Large intestine (tissue), 12 donors: ENCODE results near the gene STS. TPM values are rescaled to one million over a fixed set of nuclear protein-coding genes. Genes with fewer than 3 reads are reported as not detected.
A peak's percentile ranks its signal among the peaks of the same experiment; 100 is the strongest.

Source experiments
- DNase-seq, 2 donors: peaks; one replicate each; pipeline versions ENCODE4 v3.0.0 to v3.0.0-alpha.2; 2013
- H3K27ac ChIP-seq: one replicate; pipeline ENCODE4 v1.5.1; 2013; ENCODE audit warnings: low read length
- H3K27me3 ChIP-seq: 2 replicates; pipeline ENCODE4 v1.6.1; 2013; ENCODE audit warnings: low read length; ENCODE audit not compliant: control insufficient read depth, insufficient read depth
- H3K36me3 ChIP-seq: 2 replicates; pipeline ENCODE4 v1.6.1; 2013; ENCODE audit warnings: low read length; ENCODE audit not compliant: control insufficient read depth, insufficient read depth
- H3K4me1 ChIP-seq: one replicate; pipeline ENCODE4 v1.6.1; 2013; ENCODE audit warnings: low read length; ENCODE audit not compliant: control insufficient read depth, insufficient read depth
- H3K4me3 ChIP-seq: one replicate; pipeline ENCODE4 v1.5.1; 2013; ENCODE audit warnings: low read length
- H3K9me3 ChIP-seq: one replicate; pipeline ENCODE4 v1.6.1; 2013; ENCODE audit warnings: mild to moderate bottlenecking, low read depth, low read length, moderate library complexity; ENCODE audit not compliant: control insufficient read depth
- WGBS: methylation state at CpG from one replicate; pipeline ENCODE4 v1.1.5; 2013; ENCODE audit warnings: low lambda C conversion rate; ENCODE audit not compliant: insufficient coverage; 5-methylcytosine and 5-hydroxymethylcytosine counted together
- long read RNA-seq, 11 donors: transcript quantifications; one replicate each; lab custom pipeline, GENCODE V29; 2026
- polyA plus RNA-seq: library from polyadenylated mRNA; unstranded; fragments of 120-200 nt; gene quantifications from one replicate; pipeline ENCODE4 v1.2.1, GENCODE V29; 2013

STS gene, protein sequence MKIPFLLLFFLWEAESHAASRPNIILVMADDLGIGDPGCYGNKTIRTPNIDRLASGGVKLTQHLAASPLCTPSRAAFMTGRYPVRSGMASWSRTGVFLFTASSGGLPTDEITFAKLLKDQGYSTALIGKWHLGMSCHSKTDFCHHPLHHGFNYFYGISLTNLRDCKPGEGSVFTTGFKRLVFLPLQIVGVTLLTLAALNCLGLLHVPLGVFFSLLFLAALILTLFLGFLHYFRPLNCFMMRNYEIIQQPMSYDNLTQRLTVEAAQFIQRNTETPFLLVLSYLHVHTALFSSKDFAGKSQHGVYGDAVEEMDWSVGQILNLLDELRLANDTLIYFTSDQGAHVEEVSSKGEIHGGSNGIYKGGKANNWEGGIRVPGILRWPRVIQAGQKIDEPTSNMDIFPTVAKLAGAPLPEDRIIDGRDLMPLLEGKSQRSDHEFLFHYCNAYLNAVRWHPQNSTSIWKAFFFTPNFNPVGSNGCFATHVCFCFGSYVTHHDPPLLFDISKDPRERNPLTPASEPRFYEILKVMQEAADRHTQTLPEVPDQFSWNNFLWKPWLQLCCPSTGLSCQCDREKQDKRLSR
- polyA plus RNA-seq: 3.5 TPM
- long read RNA-seq, donor 1: 0 reads
- long read RNA-seq, donor 2: 0 reads
- long read RNA-seq, donor 3: 0 reads
- long read RNA-seq, donor 4: 0 reads
- long read RNA-seq, donor 5: 0 reads
- long read RNA-seq, donor 6: 0 reads
- long read RNA-seq, donor 7: 0 reads
- long read RNA-seq, donor 8: 0 reads
- long read RNA-seq, donor 9: 0 reads
- long read RNA-seq, donor 10: 0 reads
- long read RNA-seq, donor 11: 0 reads

DNA sequence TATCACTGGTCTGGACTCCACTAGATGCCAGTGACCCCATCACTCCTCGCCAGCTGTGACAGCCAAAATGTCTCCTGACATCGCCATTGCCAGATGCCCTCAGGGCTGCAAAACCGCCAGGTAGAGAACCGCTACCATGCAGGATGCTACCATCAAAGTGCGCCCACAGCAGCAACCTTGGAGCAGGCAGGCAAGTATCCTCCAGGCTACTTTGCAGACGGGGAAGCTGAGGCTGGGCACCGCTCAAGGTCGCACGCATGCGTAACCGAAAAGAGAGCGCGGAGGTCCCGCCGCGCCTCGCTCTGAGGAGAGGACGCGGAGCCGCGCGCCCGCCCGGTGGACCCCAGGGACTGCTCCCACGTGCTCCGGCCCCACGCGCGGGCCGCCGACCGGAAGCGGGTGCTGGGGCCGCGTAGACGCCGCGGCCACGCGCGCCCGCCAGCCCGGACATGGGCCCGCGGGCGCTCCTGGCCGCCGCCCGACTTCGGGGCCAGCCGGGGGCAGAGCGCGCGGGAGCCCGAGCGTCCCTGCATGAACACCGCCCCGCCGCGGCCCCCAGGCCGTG, at the start of gene STS:
Gene STS, plus strand, starts transcription at position 300 of the 565 bp plus-strand sequence. CDS start 105,488 bp downstream, outside the sequence.
- WGBS: no CpG with 5 or more reads among the region's 61 CpGs
- Histone ChIP-seq H3K36me3 (no peaks in the 10 kb centered on the region), H3K27ac (peak within 1 kb of the TSS; percentile 83), H3K4me1 (peaks cover 10% of the 10 kb centered on the region), H3K4me3 (peak within 1 kb of the TSS; percentile 95), H3K27me3 (no peaks in the 10 kb centered on the region), H3K9me3 (no peaks in the 10 kb centered on the region)
- peak; percentile 48 to 59 for DNase-seq

DNA sequence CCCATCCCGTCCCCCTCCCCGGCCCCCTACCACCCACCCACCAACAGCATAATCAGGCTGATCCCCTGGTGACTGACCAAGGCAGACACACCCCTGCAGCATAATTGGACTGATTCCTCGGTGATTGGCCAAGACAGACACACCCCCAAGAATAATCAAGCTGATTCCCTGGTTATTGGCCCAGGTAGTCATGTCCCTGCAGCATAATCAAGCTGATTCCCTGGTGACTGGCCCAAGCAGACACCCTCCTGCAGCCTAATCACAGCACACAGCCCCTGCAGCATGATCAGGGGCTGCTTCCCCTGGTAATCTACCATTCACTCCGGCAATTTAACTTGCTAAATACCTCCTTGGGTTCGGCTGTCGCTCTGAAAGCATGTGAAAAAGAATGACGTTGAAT, 47.5 kb upstream of the STS start:
- no peak overlapping the region for H3K27ac ChIP-seq
- no peaks in the 10 kb centered on the region for H3K27me3 ChIP-seq
- WGBS: no CpG with 5 or more reads among the region's 7 CpGs
- no peak for DNase-seq
- H3K4me1 ChIP-seq: no peaks in the 10 kb centered on the region
- H3K9me3 ChIP-seq: no peaks in the 10 kb centered on the region
- no peak overlapping the region for H3K4me3 ChIP-seq
- H3K36me3 ChIP-seq: peaks cover 12% of the 10 kb centered on the region

DNA sequence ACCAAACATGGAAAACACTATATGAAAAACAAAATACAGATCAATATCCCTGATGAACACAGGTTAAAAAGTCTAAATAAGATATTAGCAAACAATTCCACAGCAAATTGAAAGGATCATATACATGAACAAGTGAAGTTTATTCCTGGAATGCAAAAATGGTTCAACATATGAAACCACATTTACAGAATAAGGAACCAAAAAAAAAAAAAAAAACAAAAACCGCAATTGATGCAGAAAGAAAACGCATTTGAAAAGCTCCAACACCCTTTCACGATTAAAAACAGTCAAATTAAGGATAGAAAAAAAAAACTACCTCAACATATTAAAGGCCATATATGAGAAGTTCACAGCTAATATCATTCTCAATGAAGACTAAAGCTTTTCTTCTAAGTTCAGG, 45.4 kb upstream of the STS start:
- no peak overlapping the region for H3K27ac ChIP-seq
- H3K4me1 ChIP-seq: no peaks in the 10 kb centered on the region
- H3K36me3 ChIP-seq: peaks cover 9% of the 10 kb centered on the region
- H3K4me3 ChIP-seq: no peak overlapping the region
- no peaks in the 10 kb centered on the region for H3K9me3 ChIP-seq
- no peak for DNase-seq
- no CpG with 5 or more reads among the region's 3 CpGs for WGBS
- no peaks in the 10 kb centered on the region for H3K27me3 ChIP-seq

DNA sequence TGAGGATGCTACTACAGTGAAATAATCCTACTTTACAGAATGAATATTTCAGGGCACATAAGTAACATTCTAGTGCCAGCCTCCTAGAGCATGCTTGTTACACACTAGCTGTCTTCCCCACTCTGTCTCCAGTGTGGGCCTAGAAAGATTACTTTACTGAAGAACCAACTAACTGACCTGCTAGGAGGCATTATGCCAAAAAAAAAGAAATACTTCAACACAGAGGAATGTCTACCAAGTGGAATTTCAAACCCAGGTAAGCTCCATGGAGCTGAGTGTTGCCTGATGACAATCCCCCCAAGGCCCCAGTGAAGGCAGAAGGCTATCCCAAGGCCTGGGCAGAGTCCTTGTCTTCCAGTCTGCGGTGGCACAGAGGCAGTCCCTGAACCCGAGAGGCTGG, 40.9 kb upstream of the STS start:
- H3K36me3 ChIP-seq: peaks cover 2% of the 10 kb centered on the region
- H3K27me3 ChIP-seq: no peaks in the 10 kb centered on the region
- no peaks in the 10 kb centered on the region for H3K9me3 ChIP-seq
- no peak overlapping the region for H3K27ac ChIP-seq
- WGBS: no CpG with 5 or more reads among the region's 2 CpGs
- no peak for DNase-seq
- H3K4me3 ChIP-seq: no peak overlapping the region
- peaks cover 18% of the 10 kb centered on the region for H3K4me1 ChIP-seq

DNA sequence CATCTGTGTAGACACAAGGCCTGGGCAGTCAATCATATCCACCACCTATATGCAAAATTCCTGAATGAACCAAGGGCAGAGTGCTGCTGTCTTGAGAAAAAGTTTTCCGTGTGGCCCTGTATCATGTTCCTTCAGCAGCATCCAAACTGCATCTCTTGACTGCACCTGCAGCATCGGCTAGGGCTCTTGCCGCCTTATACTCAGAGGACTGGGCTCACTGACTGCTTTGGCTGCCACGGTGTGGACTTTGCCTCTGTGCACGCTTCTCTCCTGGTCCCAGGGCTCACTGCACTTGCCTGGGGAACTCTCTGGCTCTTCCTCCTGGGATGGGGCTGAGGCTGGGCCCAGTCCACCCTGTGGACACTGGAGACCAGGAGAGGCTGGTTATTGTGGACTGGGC, 39.5 kb upstream of the STS start:
- Histone ChIP-seq H3K4me1 (peaks cover 18% of the 10 kb centered on the region), H3K27me3 (no peaks in the 10 kb centered on the region), H3K36me3 (peaks cover 2% of the 10 kb centered on the region), H3K4me3 (no peak overlapping the region), H3K9me3 (no peaks in the 10 kb centered on the region), H3K27ac (no peak overlapping the region)
- peak in 1 of 2 donors; percentile 26 for DNase-seq
- no CpG with 5 or more reads among the region's 5 CpGs for WGBS

DNA sequence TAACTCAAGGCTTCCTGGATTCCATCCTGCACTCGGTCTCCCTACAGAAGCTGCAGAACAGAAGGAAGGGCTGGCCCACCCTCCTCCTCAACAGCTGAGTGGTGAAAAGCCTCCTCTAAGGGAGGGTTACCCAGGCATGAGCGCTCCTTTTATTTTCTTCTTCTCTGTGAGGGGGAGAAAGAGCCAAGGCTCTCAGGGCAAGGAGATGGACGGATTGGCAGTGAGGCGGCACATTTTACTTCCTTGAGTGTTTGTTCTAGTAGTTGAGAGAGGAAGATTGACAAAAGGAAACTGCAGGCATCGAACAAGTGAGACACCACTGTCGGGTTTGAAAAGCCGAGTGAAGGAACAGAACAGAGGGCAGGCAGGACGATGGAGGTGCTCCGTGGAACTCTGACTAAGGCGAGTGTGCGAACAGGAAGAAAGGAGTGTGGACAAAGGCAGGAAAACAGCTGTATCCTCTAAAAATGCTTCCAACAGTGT, 38.4 kb upstream of the STS start:
- no peak for DNase-seq
- H3K27ac ChIP-seq: peak overlapping the region; percentile 52
- peaks cover 18% of the 10 kb centered on the region for H3K4me1 ChIP-seq
- H3K9me3 ChIP-seq: no peaks in the 10 kb centered on the region
- WGBS: 53% methylated on average over 3 of the region's 11 CpGs
- peaks cover 2% of the 10 kb centered on the region for H3K36me3 ChIP-seq
- H3K4me3 ChIP-seq: no peak overlapping the region
- no peaks in the 10 kb centered on the region for H3K27me3 ChIP-seq

DNA sequence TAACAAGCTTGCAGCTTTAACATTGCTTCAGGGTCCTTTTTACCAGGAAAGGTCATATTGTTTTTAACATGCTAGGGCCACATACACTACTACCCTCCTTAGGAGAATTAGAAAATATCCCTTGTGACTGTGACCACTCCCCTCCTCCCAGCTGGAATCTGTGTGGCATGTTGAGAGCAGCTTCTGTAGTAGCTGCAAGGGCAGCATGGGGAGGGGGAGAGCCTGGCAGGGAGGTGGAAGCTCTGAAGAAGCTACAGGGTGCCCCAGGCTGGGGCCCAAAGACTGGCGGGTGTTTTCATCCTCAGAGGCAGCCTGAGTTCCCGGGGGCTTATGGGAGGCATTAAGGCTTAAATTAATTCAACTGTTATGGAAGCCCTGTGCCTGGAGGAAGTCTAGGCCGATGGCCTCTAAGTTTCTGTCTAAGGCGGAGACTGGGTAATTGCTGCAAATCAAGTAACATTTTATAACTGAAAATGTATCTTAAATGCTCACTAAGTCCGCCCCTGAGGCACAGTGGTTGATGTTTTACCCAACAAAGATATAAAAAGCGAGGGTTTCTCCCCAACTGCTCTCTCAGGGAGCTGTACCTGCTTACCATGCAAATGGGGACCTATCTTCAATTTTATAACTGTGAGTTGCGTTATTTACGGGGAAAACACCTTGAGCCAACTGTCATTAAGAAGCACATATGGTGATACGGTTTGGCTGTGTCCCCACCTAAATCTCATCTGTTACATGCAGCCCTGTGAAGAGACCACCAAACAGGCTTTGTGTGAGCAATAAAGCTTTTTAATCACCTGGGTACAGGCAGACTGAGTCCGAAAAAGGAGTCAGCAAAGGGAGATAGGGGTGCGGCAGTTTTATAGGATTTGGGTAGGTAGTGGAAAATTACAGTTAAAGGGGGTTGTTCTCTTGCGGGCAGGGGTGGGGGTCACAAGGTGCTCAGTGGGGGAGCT, 37.4 kb upstream of the STS start:
- no peaks in the 10 kb centered on the region for H3K9me3 ChIP-seq
- no peak for DNase-seq
- WGBS: no CpG with 5 or more reads among the region's 12 CpGs
- H3K4me3 ChIP-seq: no peak overlapping the region
- peaks cover 18% of the 10 kb centered on the region for H3K4me1 ChIP-seq
- no peaks in the 10 kb centered on the region for H3K27me3 ChIP-seq
- no peaks in the 10 kb centered on the region for H3K36me3 ChIP-seq
- peak overlapping the region; percentile 45 for H3K27ac ChIP-seq

DNA sequence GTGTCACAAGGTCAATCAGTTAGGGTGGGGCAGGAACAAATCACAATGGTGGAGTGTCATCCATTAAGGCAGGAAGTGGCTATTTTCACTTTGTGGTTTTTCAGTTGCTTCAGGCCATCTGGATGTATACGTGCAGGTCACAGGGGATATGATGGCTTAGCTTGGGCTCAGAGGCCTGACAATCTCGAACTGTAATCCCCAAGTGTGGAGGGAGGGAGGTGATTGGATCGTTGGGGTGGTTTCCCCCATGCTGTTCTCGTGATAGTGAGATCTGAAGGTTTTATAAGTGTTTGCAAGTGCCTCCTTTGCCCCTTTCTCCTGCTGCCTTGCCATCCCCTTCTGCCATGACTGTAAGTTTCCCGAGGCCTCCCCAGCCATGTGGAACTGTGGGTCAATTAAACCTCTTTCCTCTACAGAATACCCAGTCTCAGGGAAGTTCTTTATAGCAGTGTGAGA, 36.7 kb upstream of the STS start:
- Histone ChIP-seq H3K27ac (no peak overlapping the region), H3K4me3 (no peak overlapping the region), H3K9me3 (no peaks in the 10 kb centered on the region), H3K36me3 (no peaks in the 10 kb centered on the region), H3K27me3 (no peaks in the 10 kb centered on the region), H3K4me1 (peaks cover 18% of the 10 kb centered on the region)
- no peak for DNase-seq
- no CpG with 5 or more reads among the region's 5 CpGs for WGBS

DNA sequence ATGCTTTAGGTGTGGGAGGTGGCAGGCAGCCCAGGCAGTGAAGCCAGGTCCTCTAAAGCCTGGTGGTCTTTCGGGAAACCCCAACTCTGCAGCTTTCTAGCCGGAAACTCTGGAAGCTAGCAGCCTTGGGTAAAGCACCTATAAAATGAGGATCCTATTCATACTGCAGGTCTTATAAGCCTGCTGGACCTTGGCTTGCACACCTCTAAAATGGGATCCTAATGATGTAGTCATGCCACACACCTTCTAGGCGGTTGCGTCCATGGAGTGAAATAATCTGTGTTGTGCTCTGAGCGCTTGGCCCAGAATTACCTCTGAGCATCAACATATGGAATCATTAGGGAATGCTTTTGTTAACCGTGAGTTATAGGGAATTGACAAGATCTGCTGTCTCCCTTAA, 36.0 kb upstream of the STS start:
- Histone ChIP-seq H3K4me1 (peaks cover 18% of the 10 kb centered on the region), H3K9me3 (no peaks in the 10 kb centered on the region), H3K27me3 (no peaks in the 10 kb centered on the region), H3K36me3 (no peaks in the 10 kb centered on the region), H3K27ac (no peak overlapping the region), H3K4me3 (no peak overlapping the region)
- DNase-seq: no peak
- WGBS: no CpG with 5 or more reads among the region's 6 CpGs
